H1 (cell line): ENCODE data around the gene HYAL1. TPM values are rescaled to one million over a fixed set of nuclear protein-coding genes. Genes with fewer than 3 reads are reported as not detected.

Experiments used
- CBX5 ChIP-seq: fragments of 300-800, 300-1000 bp; sonication (generic); IDR thresholded peaks from 2 replicates; pipeline ENCODE4 v1.7.1; 2016; ENCODE audit warnings: antibody characterized with exemption, low read length, low read depth
- HDAC2 ChIP-seq, 2 experiments: fragments of 300-600 bp in 1 of 2; sonication (generic) in 1 of 2; IDR thresholded peaks; 2 replicates each; pipeline ENCODE4 v1.6.1; 2011 to 2012; ENCODE audit warnings: low read depth in 2 of 2, low read length in 2 of 2, mild to moderate bottlenecking in 2 of 2, moderate library complexity in 2 of 2, borderline replicate concordance in 1 of 2, inconsistent platforms in 1 of 2
- SIRT6 ChIP-seq: IDR thresholded peaks from one replicate; pipeline ENCODE4 v1.7.1; 2012; ENCODE audit warnings: low read length, inconsistent platforms
- polyA plus RNA-seq, 7 experiments: library from polyadenylated mRNA; depleted of rRNA in 3 of 7; stranded (reverse) in 5 of 7; unstranded in 2 of 7; fragments of >200 nt in 5 of 7; fragments of 200-250 nt in 2 of 7; gene quantifications; 1 replicate in 5 of 7; 2 replicates in 1 of 7; 4 replicates in 1 of 7; pipeline versions ENCODE4 v1.2.1 to v1.2.3, GENCODE V29; 2011 to 2013; ENCODE audit warnings: missing spikeins in 2 of 7, mixed read lengths in 2 of 7
- total RNA-seq: library from RNA; stranded (reverse); fragmentation: NEBNext Ultra II Directional; extraction: Animal tissue kit (Norgen Biotek cat#: 25700); gene quantifications from 2 replicates; pipeline ENCODE4 v1.2.1, GENCODE V29; 2021
- TF ChIP-seq, protein P1 (sequence below): IDR thresholded peaks from 2 replicates; pipeline ENCODE4 v1.6.1; 2011; ENCODE audit warnings: low read length, improper control_type of control experiment

Gene HYAL1
- total and polyA plus RNA-seq, 2 of the 8 experiments (the other 6 are each of a cell fraction or from before 2014, with no cell fraction given), result 2.0 to 5.4 TPM

GRCh38 chr3:50351323-50351697, 47.9 kb upstream of the HYAL1 start (continued):
- no peak for TF ChIP-seq HDAC2 (IDR thresholded peaks at IDR 0.05; ENCODE audit: borderline replicate concordance in 1 of 2, low read depth in 2 of 2, low read length in 2 of 2)
- TF ChIP-seq, protein P1, sequence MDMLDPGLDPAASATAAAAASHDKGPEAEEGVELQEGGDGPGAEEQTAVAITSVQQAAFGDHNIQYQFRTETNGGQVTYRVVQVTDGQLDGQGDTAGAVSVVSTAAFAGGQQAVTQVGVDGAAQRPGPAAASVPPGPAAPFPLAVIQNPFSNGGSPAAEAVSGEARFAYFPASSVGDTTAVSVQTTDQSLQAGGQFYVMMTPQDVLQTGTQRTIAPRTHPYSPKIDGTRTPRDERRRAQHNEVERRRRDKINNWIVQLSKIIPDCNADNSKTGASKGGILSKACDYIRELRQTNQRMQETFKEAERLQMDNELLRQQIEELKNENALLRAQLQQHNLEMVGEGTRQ, result no peak
- no peak for TF ChIP-seq SIRT6
- TF ChIP-seq CBX5, result no peak
